Renal cortical epithelial cell (primary cell): ENCODE data around the gene PRSS3. TPM values are rescaled to one million over a fixed set of nuclear protein-coding genes. Genes with fewer than 3 reads are reported as not detected.
"Not testable (repeated sequence)": the region's sequence is repeated elsewhere in the genome, so short reads cannot be mapped to it uniquely, and the experiment has no call there.

Experiments used
- DNase-seq: peaks from one replicate; pipeline ENCODE4 v3.0.0-alpha.2; 2011; ENCODE audit warnings: low read depth
- total RNA-seq: library from RNA; depleted of rRNA; stranded (reverse); fragments of >200 nt; gene quantifications from 2 replicates; pipeline ENCODE4 v1.2.3, GENCODE V29; 2014

PRSS3 gene
- total RNA-seq, 1 donor from 2014 or later = 0.45 TPM

GRCh38 chr9:33786681-33787080 is 8.7 kb upstream of the PRSS3 start:
- DNase-seq = no peak

DNA sequence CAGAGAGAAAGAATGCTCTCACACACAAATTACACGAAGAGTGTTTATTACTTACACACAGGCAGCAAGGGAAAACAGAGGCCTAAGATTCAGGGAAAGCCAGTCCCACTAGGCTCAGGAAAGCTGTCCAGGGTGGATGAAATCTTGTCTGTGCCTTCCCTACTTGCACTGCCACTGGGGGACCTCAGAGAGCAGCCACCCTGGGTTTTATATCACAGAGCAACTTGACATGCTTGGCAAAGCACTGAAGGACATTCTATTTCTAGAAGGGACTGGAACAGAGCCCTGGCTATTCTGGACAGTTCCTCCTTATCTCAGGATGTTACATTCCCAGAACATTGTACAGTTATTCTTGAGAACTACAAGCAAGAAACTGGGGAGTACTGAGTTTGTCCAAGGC is 7.5 kb upstream of the PRSS3 start:
- DNase-seq = no peak

DNA sequence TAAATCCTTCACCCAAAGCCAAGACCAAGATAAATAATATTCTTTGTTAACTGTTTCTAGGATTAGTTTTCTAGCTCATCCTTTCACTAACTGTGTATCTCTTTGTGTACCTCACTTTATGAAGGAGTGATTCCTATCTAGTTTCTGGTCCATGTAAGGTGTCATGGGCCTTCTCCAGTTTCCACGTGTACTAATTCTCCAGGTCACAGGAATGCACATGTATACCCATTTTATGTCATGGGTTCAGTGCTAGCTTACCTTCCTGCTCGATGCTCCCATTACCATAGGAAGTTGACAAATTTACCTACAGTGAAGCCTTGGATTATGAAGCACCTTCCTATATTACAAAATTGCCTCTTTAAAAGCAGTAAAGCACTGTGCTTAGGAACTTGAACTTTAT is 5.9 kb upstream of the PRSS3 start:
- DNase-seq = not testable (repeated sequence)

DNA sequence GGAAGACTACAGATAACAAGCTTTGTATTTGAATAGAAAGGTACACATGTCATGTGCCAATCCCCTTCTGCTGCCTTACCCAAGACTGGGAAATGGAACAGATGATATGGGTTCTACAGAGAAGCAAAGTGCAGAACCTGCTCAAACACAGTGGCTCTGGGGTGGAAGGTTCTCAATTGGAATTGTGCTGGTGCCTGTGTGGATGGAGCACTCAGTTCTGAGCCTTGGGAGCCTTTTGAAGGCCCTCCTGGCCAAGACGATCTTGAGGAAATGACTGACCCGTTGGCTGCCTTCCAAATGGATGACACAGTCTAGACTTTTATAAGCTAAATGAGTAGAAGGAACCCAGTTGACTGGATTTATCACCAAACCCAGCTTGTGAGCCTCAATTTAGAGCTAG is 4.2 kb upstream of the PRSS3 start:
- peak; percentile 43 for DNase-seq

DNA sequence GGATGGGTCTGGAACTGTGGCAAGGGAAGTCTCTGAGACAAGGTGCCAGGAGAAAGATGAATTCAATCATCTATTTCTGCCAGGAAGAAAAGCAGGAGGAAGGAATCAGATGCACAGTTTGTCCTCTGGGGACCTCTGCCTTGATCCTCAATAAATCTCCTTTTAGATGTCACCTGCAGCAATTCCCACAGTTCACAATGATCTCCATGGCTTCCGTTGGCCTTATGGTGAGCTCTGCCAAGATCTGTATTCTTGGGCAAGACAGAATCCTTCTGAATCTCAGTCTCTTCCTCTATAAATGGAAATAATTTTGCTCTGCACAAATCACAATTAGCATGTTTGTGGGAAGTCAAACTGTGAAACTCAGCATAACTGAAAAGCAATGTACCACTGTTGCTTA is 1.9 kb upstream of the PRSS3 start:
- DNase-seq = not testable (repeated sequence)

- no peak for DNase-seq
These were observed 801 bp upstream of the PRSS3 start for GRCh38 chr9:33794560-33794959.

- no peak for DNase-seq
These were observed 458 bp downstream of the PRSS3 start for GRCh38 chr9:33795819-33796218.

- not testable (repeated sequence) for DNase-seq
These were observed 1.3 kb downstream of the PRSS3 start for GRCh38 chr9:33796679-33797078.

- DNase-seq = no peak
These were observed 2.5 kb downstream of the PRSS3 start for GRCh38 chr9:33797837-33798236.

- no peak for DNase-seq
These were observed 3.2 kb downstream of the PRSS3 start for GRCh38 chr9:33798545-33798944.

GRCh38 chr9:33799928-33800704 is 4.8 kb downstream of the PRSS3 start:
- no peak for DNase-seq

DNA sequence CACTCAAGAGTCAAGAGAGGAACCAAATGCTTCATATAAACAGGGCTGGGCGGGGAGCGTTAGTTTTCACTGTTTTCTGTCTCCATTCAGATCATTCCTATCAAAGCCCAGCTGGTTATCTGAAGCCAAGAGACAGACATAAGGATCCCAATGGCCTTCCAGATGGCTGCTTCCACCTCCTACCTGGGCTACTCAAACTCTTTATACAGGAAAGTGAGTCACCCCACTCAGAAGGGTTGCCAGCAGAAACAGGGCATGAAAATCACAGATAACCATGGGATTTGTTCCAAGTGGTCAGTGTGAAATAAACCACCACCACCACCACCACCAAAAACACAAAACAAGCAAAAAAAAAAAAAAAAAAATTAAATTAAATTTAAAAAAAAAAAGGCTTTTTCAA is 5.5 kb downstream of the PRSS3 start:
- DNase-seq = peak; percentile 47

DNA sequence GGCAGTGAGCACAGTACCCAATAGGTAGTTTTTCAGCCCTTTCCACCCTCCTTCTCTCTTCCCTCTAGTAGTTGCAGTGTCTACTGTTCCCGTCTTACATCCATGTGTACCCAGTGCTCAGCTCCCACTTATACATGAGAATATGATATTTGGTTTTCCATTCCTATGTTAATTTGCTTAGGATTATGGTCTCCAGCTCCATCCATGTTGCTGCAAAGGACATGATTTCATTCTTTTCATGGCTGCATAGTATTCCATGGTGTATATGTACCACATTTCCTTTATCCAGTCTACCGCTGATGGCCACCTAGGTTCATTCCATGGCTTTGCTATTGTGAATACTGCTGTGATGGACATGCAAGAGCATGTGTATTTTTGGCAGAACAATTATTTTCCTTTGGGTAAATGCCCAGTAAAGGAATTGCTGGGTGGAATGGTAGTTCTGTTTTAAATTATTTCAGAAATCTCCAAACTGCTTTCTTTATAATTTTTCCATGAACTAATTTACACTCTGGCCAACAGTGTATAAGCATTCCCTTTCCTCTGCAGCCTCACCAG is 6.7 kb downstream of the PRSS3 start:
- DNase-seq = not testable (repeated sequence)

DNA sequence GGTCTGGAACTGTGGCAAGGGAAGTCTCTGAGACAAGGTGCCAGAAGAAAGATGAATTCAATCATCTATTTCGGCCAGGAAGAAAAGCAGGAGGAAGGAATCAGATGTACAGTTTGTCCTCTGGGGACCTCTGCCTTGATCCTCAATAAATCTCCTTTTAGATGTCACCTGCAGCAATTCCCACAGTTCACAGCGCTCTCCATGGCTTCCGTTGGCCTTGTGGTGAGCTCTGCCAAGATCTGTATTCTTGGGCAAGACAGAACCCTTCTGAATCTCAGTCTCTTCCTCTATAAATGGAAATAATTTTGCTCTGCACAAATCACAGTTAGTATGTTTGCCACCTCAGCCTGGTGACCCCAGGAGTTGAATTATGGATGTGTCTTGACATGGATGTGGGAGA is 8.8 kb downstream of the PRSS3 start:
- DNase-seq = not testable (repeated sequence)

DNA sequence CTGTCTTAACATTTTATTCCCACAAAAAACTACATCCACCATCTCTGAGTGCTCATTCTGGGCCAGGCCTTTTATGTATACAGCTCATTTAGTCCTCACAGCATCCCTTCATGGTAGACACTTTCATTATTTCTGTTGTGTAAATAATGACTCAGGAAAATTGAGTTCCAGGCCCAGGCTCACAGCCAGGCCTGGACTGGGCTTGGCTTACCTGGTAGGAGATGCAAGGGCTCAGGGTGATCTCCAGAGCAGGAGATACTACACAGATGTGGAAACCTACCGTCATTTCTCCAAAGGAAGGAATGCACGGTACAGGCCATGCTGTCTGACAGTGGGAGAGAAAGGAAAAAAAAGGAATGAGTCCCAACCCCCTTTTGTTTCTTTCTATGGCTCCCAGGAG is 11.8 kb downstream of the PRSS3 start:
- not testable (repeated sequence) for DNase-seq

- DNase-seq = not testable (repeated sequence)
These were observed 13.6 kb downstream of the PRSS3 start for GRCh38 chr9:33808979-33809322.

DNA sequence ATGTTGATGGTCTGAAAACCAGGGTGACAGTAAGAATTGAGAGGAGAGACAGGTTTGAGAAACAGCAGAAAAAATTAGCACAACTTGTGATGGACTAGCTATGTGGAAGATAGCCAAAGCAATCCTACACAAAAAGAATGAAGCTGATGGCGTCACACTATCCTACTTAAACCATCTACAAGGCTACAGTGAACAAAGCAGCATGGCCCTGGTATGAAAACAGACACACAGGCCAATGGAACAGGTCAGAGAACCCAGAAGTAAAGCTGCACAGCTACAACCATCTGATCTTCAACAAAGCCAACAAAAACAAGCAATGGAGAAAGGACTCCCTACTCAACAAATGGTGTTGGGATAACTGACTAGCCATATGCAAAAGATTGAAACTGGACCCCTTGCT is 14.1 kb downstream of the PRSS3 start:
- no peak for DNase-seq

GRCh38 chr9:33813712-33814641 is 18.6 kb downstream of the PRSS3 start:
- DNase-seq = peak; percentile 98

- DNase-seq = no peak
These were observed 20.4 kb downstream of the PRSS3 start for GRCh38 chr9:33815781-33816180.

DNA sequence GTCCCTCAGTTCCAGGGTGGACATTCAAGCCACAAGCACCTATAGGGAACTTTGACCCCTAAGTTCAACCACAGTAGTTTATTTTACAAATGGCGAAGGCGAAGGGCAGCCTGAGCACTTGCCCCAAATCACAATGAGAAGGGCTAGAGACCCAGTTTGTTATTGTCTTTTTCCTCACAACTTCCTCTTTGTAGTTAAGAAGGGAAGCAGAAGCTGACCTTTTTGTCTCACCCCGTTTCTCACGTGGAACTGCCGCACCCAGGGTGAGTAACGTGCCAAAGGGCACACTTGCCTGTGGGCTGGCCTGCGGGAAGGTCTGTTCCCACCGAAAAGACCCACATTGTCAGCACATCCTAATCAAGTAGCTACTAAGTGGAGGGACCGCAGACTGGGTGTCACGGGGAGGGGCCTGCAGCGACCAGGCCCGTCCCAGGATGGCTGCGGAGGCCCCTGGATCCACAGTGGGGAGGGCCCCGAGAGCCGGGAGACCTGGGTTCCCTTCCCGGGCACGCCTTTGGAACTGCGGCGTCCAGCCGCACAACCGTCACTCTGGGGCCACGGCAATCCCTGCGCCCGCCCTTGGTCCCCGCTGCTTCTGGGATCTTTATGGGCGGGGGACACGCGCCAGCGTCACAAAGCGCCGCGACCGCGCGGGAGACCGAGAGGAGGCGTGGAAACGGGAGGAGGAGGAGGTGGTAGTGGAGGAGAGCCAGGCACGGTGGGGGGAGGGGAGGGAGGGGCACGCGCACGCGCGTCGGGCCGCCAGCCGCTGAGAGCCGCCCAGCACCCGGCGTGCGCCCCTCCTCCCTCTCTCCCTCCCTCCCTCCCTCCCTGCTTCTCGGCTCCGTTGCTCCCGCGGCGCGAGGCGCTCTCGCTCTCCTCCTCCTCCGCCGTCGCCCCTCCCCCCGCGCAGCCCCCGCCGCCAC is 21.2 kb downstream of the PRSS3 start, which contains the start of gene UBE2R2:
UBE2R2 (plus strand) TSS at position 834 of the 926 bp plus-strand sequence. CDS start 598 bp downstream, outside the sequence.
- peak; percentile 86 for DNase-seq
